ENCODE measurements around the gene DBH.

Gene DBH

GRCh38 chr9:133683586-133684120, 47.5 kb downstream of the DBH start:
- DNase-seq (ENCODE audit: low read depth in 2 of 2), result no peak

- no peak for DNase-seq (ENCODE audit: low read depth in 2 of 2)
Observed at GRCh38 chr9:133684121-133684935, 48.2 kb downstream of the DBH start.

- DNase-seq (ENCODE audit: low read depth in 2 of 2), result no peak
Observed at GRCh38 chr9:133684936-133685361, 48.8 kb downstream of the DBH start.

- no peak for DNase-seq (ENCODE audit: low read depth in 2 of 2)
Observed at GRCh38 chr9:133685653-133686609, 49.8 kb downstream of the DBH start.

- no peak for DNase-seq (ENCODE audit: low read depth in 2 of 2)
Observed at GRCh38 chr9:133686642-133687575, 50.7 kb downstream of the DBH start.

- no peak for DNase-seq (ENCODE audit: low read depth in 2 of 2)
Observed at GRCh38 chr9:133687856-133688761, 51.9 kb downstream of the DBH start.

- no peak for DNase-seq (ENCODE audit: low read depth in 2 of 2)
Observed at GRCh38 chr9:133689151-133689763, 53.1 kb downstream of the DBH start.

GRCh38 chr9:133690081-133690561, 54.0 kb downstream of the DBH start:
- no peak for DNase-seq (ENCODE audit: low read depth in 2 of 2)

GRCh38 chr9:133691191-133691590, 55.0 kb downstream of the DBH start:
- DNase-seq (ENCODE audit: low read depth in 2 of 2), result no peak

GRCh38 chr9:133691626-133692363, 55.6 kb downstream of the DBH start:
- no peak for DNase-seq (ENCODE audit: low read depth in 2 of 2)

- DNase-seq (ENCODE audit: low read depth in 2 of 2), result no peak
Observed at GRCh38 chr9:133692364-133692985, 56.3 kb downstream of the DBH start.

GRCh38 chr9:133693116-133693515, 57.0 kb downstream of the DBH start:
- no peak for DNase-seq (ENCODE audit: low read depth in 2 of 2)

- no peak for DNase-seq (ENCODE audit: low read depth in 2 of 2)
Observed at GRCh38 chr9:133693703-133694529, 57.8 kb downstream of the DBH start.

GRCh38 chr9:133694686-133695085, 58.5 kb downstream of the DBH start:
- no peak for DNase-seq (ENCODE audit: low read depth in 2 of 2)

GRCh38 chr9:133696071-133696472, 59.9 kb downstream of the DBH start:
- no peak for DNase-seq (ENCODE audit: low read depth in 2 of 2)

- no peak for DNase-seq (ENCODE audit: low read depth in 2 of 2)
Observed at GRCh38 chr9:133699546-133699945, 63.4 kb downstream of the DBH start.

- no peak for DNase-seq (ENCODE audit: low read depth in 2 of 2)
Observed at GRCh38 chr9:133700819-133701320, 64.7 kb downstream of the DBH start.

All from stimulated activated CD8-positive, alpha-beta memory T cell treated with anti-CD3 and anti-CD28 coated beads, Interleukin-15, amount 100 ng/mL, for 4 hours (primary cell).